WTC11 (cell line): ENCODE measurements around the gene ACYP1. TPM values are rescaled to one million over a fixed set of nuclear protein-coding genes. Genes with fewer than 3 reads are reported as not detected.

Experiments used
- ATAC-seq: fragments of 200-7000 bp; cut with Tn5 transposase; 2 replicates; pipeline ENCODE4 v1.10.0; 2021; ENCODE audit warnings: mild to moderate bottlenecking, moderate library complexity
- CTCF ChIA-PET: fragments of 300-600 bp; sonication (Branson Sonifier 250); formaldehyde crosslinking; loops from one replicate; lab custom pipeline; 2021; ENCODE audit warnings: antibody characterized with exemption; lab: Charles Lee
- POLR2A ChIA-PET: fragments of 350-600 bp; sonication (Branson Sonifier 250); formaldehyde crosslinking; loops from one replicate; lab custom pipeline; 2021; ENCODE audit warnings: antibody characterized with exemption; lab: Charles Lee
- DNase-seq: peaks from one replicate; pipeline ENCODE4 v3.0.0; 2021; ENCODE audit warnings: low spot score
- H3K27ac Mint-ChIP-seq: 2 replicates; pipeline ENCODE4 v1.8.0; 2021; ENCODE audit warnings: mixed read lengths
- H3K27me3 Mint-ChIP-seq: 2 replicates; pipeline ENCODE4 v1.8.0; 2021; ENCODE audit warnings: low read depth, mild to moderate bottlenecking, moderate library complexity, mixed read lengths
- H3K36me3 Mint-ChIP-seq: 2 replicates; pipeline ENCODE4 v1.8.0; 2021; ENCODE audit warnings: mixed read lengths
- H3K4me1 Mint-ChIP-seq: 2 replicates; pipeline ENCODE4 v1.8.0; 2022; ENCODE audit warnings: mixed read lengths
- H3K4me3 Mint-ChIP-seq: 2 replicates; pipeline ENCODE4 v1.8.0; 2021; ENCODE audit warnings: mild to moderate bottlenecking, moderate library complexity, mixed read lengths
- H3K9me3 Mint-ChIP-seq: 2 replicates; pipeline ENCODE4 v1.8.0; 2021; ENCODE audit warnings: mixed read lengths
- CREB1 ChIP-seq: sonication (generic); formaldehyde crosslinking; IDR thresholded peaks from 2 replicates; pipeline ENCODE4 v1.8.0; 2023; ENCODE audit warnings: mild to moderate bottlenecking, missing genetic modification reagents
- ESRRA ChIP-seq: sonication (generic); formaldehyde crosslinking; IDR thresholded peaks from 2 replicates; pipeline ENCODE4 v1.8.1; 2022; ENCODE audit warnings: mild to moderate bottlenecking, missing genetic modification reagents, borderline replicate concordance
- FOXP1 ChIP-seq: sonication (generic); formaldehyde crosslinking; IDR thresholded peaks from 2 replicates; pipeline ENCODE4 v1.8.0; 2022; ENCODE audit warnings: missing genetic modification reagents, mild to moderate bottlenecking, moderate library complexity, borderline replicate concordance
- GTF2I ChIP-seq: fragments of 250-450 bp; sonication (Bioruptor Pico); conservative IDR thresholded peaks from 2 replicates; pipeline ENCODE4 v1.4.0; 2021; ENCODE audit warnings: mild to moderate bottlenecking
- PRRX2 ChIP-seq: fragments of 250-450 bp; sonication (Bioruptor Pico); IDR thresholded peaks from 2 replicates; pipeline ENCODE4 v1.8.0; 2021; ENCODE audit warnings: mild to moderate bottlenecking
- RELA ChIP-seq: sonication (generic); formaldehyde crosslinking; IDR thresholded peaks from 2 replicates; pipeline ENCODE4 v1.8.1; 2022; ENCODE audit warnings: missing genetic modification reagents, mild to moderate bottlenecking, borderline replicate concordance
- TEAD4 ChIP-seq: sonication (generic); formaldehyde crosslinking; IDR thresholded peaks from 2 replicates; pipeline ENCODE4 v1.8.0; 2022; ENCODE audit warnings: mild to moderate bottlenecking, missing genetic modification reagents
- ZNF263 ChIP-seq: sonication (generic); formaldehyde crosslinking; IDR thresholded peaks from 2 replicates; pipeline ENCODE4 v1.8.1; 2022; ENCODE audit warnings: low read depth, mild to moderate bottlenecking, moderate library complexity, missing genetic modification reagents
- total RNA-seq: library from RNA; stranded (reverse); gene quantifications from 3 replicates; pipeline ENCODE4 v1.2.3, GENCODE V29; 2021
- TF ChIP-seq, protein P1 (sequence below): sonication (generic); formaldehyde crosslinking; IDR thresholded peaks from 2 replicates; pipeline ENCODE4 v1.8.0; 2022; ENCODE audit warnings: mild to moderate bottlenecking, missing genetic modification reagents
- TF ChIP-seq, protein P2 (sequence below): sonication (generic); formaldehyde crosslinking; IDR thresholded peaks from 2 replicates; pipeline ENCODE4 v1.8.1; 2023; ENCODE audit warnings: mild to moderate bottlenecking, missing genetic modification reagents, borderline replicate concordance
- TF ChIP-seq, protein P3 (sequence below): fragments of 250-450 bp; sonication (Bioruptor Pico); IDR thresholded peaks from 2 replicates; pipeline ENCODE4 v1.9.0; 2021; ENCODE audit warnings: mild to moderate bottlenecking, borderline replicate concordance
- TF ChIP-seq, protein P4 (sequence below): sonication (generic); formaldehyde crosslinking; IDR thresholded peaks from 2 replicates; pipeline ENCODE4 v1.8.0; 2022; ENCODE audit warnings: mild to moderate bottlenecking, missing genetic modification reagents
- TF ChIP-seq, protein P5 (sequence below): sonication (generic); formaldehyde crosslinking; IDR thresholded peaks from 2 replicates; pipeline ENCODE4 v1.8.0; 2023; ENCODE audit warnings: mild to moderate bottlenecking, missing genetic modification reagents

Gene ACYP1
- total RNA-seq, 1 experiment from 2014 or later, result 26.6 TPM

DNA sequence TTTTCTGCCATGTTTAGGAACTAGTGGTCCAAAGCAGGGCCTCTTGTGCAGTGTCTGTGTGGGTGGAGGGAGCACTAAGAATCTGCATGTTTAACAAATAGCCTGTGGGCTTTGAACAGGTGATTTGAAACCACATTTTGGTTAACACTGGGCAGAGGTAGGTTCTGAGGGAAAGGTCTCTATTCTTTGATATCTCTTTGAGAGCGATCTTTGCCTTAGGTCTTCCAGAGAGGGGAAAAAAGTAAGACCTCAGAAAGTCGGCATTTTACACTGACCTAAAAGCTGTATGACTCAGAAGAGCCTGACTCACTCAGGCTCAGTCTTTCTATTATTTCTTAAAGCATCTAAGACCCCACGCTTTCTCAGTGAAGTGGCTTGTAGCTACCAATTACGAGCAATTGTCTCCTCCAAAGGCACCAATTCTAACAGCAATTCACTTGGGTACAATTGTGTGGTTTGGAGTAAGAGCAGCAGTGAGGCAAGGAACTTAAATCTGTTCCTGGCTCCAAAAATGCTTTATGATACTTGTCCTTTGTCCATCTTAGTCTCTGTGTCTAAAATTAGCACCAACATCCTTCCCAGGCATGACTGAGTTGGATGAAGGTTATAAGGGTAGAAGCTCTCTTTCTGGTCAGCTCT lies 52.3 kb downstream of the ACYP1 start:
- TF ChIP-seq GTF2I (CRISPR knock-in tag), result no peak
- TF ChIP-seq, protein P1, sequence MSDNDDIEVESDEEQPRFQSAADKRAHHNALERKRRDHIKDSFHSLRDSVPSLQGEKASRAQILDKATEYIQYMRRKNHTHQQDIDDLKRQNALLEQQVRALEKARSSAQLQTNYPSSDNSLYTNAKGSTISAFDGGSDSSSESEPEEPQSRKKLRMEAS (CRISPR knock-in tag), result no peak
- TF ChIP-seq, protein P2, sequence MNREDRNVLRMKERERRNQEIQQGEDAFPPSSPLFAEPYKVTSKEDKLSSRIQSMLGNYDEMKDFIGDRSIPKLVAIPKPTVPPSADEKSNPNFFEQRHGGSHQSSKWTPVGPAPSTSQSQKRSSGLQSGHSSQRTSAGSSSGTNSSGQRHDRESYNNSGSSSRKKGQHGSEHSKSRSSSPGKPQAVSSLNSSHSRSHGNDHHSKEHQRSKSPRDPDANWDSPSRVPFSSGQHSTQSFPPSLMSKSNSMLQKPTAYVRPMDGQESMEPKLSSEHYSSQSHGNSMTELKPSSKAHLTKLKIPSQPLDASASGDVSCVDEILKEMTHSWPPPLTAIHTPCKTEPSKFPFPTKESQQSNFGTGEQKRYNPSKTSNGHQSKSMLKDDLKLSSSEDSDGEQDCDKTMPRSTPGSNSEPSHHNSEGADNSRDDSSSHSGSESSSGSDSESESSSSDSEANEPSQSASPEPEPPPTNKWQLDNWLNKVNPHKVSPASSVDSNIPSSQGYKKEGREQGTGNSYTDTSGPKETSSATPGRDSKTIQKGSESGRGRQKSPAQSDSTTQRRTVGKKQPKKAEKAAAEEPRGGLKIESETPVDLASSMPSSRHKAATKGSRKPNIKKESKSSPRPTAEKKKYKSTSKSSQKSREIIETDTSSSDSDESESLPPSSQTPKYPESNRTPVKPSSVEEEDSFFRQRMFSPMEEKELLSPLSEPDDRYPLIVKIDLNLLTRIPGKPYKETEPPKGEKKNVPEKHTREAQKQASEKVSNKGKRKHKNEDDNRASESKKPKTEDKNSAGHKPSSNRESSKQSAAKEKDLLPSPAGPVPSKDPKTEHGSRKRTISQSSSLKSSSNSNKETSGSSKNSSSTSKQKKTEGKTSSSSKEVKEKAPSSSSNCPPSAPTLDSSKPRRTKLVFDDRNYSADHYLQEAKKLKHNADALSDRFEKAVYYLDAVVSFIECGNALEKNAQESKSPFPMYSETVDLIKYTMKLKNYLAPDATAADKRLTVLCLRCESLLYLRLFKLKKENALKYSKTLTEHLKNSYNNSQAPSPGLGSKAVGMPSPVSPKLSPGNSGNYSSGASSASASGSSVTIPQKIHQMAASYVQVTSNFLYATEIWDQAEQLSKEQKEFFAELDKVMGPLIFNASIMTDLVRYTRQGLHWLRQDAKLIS, result no peak
- TF ChIP-seq RELA (CRISPR knock-in tag), result no peak
- Mint-ChIP-seq H3K9me3 (no peaks in the 10 kb centered on the region), H3K27me3 (no peaks in the 10 kb centered on the region), H3K27ac (peak overlapping the region; percentile 38; the same call in 1 of the 2 replicates), H3K36me3 (peaks cover 37% of the 10 kb centered on the region), H3K4me3 (no peak overlapping the region), H3K4me1 (no peaks in the 10 kb centered on the region)
- DNase-seq (no peak), ATAC-seq (no peak)
- POLR2A ChIA-PET, result no interaction called here
- CTCF ChIA-PET, result no interaction called here

DNA sequence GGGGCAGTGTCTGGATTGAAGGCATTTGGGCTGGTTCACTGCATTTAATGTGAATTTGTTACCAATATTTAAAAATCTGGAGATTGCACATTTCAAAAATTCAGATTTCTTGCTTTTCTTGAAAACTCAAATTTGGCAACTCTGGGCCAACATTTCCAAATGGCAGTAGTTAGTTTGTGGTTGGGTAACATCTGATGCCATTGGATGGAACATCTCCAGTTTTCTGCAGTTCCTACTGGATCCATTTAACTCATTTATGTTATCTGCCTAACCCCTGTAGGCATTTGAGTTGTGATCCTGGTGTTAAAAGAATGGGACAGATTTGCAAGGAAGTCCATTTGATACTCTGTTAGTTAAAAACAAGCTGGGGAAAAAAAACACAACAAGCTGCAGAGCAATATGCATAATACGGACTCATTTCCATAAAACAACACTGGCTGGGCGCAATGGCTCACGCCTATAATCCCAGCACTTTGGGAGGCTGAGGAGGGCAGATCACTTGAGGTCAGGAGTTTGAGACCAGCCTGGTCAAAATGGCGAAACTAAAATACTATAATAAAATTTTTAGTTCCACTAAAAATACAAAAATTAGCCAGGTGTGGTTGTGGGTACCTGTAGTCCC lies 53.2 kb downstream of the ACYP1 start:
- Mint-ChIP-seq H3K27ac (no peak overlapping the region; the same call in 1 of the 2 replicates), H3K9me3 (no peaks in the 10 kb centered on the region), H3K4me1 (no peaks in the 10 kb centered on the region), H3K27me3 (no peaks in the 10 kb centered on the region), H3K4me3 (no peak overlapping the region), H3K36me3 (peaks cover 38% of the 10 kb centered on the region)
- ATAC-seq (no peak), DNase-seq (no peak)
- TF ChIP-seq FOXP1 (CRISPR knock-in tag) (no peak), PRRX2 (no peak), TEAD4 (no peak), ESRRA (no peak), CREB1 (CRISPR knock-in tag) (no peak), ZNF263 (CRISPR knock-in tag) (no peak)
- TF ChIP-seq, protein P3, sequence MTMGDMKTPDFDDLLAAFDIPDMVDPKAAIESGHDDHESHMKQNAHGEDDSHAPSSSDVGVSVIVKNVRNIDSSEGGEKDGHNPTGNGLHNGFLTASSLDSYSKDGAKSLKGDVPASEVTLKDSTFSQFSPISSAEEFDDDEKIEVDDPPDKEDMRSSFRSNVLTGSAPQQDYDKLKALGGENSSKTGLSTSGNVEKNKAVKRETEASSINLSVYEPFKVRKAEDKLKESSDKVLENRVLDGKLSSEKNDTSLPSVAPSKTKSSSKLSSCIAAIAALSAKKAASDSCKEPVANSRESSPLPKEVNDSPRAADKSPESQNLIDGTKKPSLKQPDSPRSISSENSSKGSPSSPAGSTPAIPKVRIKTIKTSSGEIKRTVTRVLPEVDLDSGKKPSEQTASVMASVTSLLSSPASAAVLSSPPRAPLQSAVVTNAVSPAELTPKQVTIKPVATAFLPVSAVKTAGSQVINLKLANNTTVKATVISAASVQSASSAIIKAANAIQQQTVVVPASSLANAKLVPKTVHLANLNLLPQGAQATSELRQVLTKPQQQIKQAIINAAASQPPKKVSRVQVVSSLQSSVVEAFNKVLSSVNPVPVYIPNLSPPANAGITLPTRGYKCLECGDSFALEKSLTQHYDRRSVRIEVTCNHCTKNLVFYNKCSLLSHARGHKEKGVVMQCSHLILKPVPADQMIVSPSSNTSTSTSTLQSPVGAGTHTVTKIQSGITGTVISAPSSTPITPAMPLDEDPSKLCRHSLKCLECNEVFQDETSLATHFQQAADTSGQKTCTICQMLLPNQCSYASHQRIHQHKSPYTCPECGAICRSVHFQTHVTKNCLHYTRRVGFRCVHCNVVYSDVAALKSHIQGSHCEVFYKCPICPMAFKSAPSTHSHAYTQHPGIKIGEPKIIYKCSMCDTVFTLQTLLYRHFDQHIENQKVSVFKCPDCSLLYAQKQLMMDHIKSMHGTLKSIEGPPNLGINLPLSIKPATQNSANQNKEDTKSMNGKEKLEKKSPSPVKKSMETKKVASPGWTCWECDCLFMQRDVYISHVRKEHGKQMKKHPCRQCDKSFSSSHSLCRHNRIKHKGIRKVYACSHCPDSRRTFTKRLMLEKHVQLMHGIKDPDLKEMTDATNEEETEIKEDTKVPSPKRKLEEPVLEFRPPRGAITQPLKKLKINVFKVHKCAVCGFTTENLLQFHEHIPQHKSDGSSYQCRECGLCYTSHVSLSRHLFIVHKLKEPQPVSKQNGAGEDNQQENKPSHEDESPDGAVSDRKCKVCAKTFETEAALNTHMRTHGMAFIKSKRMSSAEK (CRISPR knock-in tag), result no peak
- TF ChIP-seq, protein P4, sequence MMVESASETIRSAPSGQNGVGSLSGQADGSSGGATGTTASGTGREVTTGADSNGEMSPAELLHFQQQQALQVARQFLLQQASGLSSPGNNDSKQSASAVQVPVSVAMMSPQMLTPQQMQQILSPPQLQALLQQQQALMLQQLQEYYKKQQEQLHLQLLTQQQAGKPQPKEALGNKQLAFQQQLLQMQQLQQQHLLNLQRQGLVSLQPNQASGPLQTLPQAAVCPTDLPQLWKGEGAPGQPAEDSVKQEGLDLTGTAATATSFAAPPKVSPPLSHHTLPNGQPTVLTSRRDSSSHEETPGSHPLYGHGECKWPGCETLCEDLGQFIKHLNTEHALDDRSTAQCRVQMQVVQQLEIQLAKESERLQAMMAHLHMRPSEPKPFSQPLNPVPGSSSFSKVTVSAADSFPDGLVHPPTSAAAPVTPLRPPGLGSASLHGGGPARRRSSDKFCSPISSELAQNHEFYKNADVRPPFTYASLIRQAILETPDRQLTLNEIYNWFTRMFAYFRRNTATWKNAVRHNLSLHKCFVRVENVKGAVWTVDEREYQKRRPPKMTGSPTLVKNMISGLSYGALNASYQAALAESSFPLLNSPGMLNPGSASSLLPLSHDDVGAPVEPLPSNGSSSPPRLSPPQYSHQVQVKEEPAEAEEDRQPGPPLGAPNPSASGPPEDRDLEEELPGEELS (CRISPR knock-in tag), result no peak
- TF ChIP-seq, protein P5, sequence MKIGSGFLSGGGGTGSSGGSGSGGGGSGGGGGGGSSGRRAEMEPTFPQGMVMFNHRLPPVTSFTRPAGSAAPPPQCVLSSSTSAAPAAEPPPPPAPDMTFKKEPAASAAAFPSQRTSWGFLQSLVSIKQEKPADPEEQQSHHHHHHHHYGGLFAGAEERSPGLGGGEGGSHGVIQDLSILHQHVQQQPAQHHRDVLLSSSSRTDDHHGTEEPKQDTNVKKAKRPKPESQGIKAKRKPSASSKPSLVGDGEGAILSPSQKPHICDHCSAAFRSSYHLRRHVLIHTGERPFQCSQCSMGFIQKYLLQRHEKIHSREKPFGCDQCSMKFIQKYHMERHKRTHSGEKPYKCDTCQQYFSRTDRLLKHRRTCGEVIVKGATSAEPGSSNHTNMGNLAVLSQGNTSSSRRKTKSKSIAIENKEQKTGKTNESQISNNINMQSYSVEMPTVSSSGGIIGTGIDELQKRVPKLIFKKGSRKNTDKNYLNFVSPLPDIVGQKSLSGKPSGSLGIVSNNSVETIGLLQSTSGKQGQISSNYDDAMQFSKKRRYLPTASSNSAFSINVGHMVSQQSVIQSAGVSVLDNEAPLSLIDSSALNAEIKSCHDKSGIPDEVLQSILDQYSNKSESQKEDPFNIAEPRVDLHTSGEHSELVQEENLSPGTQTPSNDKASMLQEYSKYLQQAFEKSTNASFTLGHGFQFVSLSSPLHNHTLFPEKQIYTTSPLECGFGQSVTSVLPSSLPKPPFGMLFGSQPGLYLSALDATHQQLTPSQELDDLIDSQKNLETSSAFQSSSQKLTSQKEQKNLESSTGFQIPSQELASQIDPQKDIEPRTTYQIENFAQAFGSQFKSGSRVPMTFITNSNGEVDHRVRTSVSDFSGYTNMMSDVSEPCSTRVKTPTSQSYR (CRISPR knock-in tag), result no peak
- ChIA-PET CTCF (no interaction called here), POLR2A (interaction anchor here (0.6 kb wide), 1 partner anchor 84 kb away, joined by 4 read pairs; no protein-coding TSS in a partner anchor)
